A549 (cell line): ENCODE data around the gene AMIGO3. TPM values are rescaled to one million over a fixed set of nuclear protein-coding genes. Genes with fewer than 3 reads are reported as not detected.

Source experiments
- ATAC-seq, 2 experiments: fragments of 200-7000 bp in 1 of 2; fragments of >200 bp in 1 of 2; cut with Nextera tagmentation in 1 of 2; cut with Tn5 transposase in 1 of 2; 3 replicates each; pipeline versions ENCODE4 v1.8.0 to v1.9.1; 2018 to 2020; ENCODE audit warnings: mild to moderate bottlenecking in 1 of 2, moderate library complexity in 1 of 2
- CTCF ChIA-PET: fragments of 300-600 bp; sonication (Branson Sonifier 250); formaldehyde crosslinking; extraction: SDS; loops from one replicate; lab custom pipeline; 2021; ENCODE audit warnings: antibody characterized with exemption, inconsistent platforms; lab: Yijun Ruan, JAX
- POLR2A ChIA-PET: fragments of 350-600 bp; formaldehyde crosslinking; extraction: SDS; loops from one replicate; lab custom pipeline; 2021; ENCODE audit warnings: antibody characterized with exemption, inconsistent platforms; lab: Yijun Ruan, JAX
- DNase-seq, 2 experiments: peaks; one replicate each; pipeline versions ENCODE4 v3.0.0 to v3.0.0-alpha.2; 2011 to 2016; ENCODE audit warnings: low read depth in 1 of 2, low spot score in 1 of 2
- FAIRE-seq: peaks from 2 replicates; lab custom pipeline; 2011; peaks lifted over from hg19 to GRCh38; lab: Jason Lieb, UNC
- H3K27ac ChIP-seq, 2 experiments: fragments of >200 bp; sonication (Bioruptor Twin); formaldehyde crosslinking; 3 replicates each; pipeline ENCODE4 v1.5.1; 2016 to 2017
- H3K4me1 ChIP-seq: fragments of >200 bp; sonication (Bioruptor Twin); formaldehyde crosslinking; 3 replicates; pipeline ENCODE4 v1.6.1; 2016
- H3K4me2 ChIP-seq: fragments of >200 bp; sonication (Bioruptor Twin); formaldehyde crosslinking; 3 replicates; pipeline ENCODE4 v1.6.1; 2016
- H3K4me3 ChIP-seq: fragments of >200 bp; sonication (Bioruptor Twin); formaldehyde crosslinking; 3 replicates; pipeline ENCODE4 v1.5.1; 2016
- H3K9me3 ChIP-seq: fragments of >200 bp; sonication (Bioruptor Twin); formaldehyde crosslinking; 3 replicates; pipeline ENCODE4 v1.6.1; 2016
- CBX8 ChIP-seq: fragments of 200-600 bp; sonication (generic); IDR thresholded peaks from 2 replicates; pipeline ENCODE4 v1.6.1; 2016
- CHD2 ChIP-seq: fragments of 150-350 bp; IDR thresholded peaks from 2 replicates; pipeline ENCODE4 v1.6.1; 2014; ENCODE audit warnings: low read length; ENCODE audit not compliant: partially characterized antibody
- ESRRA ChIP-seq: fragments of 150-350 bp; IDR thresholded peaks from 2 replicates; pipeline ENCODE4 v1.6.1; 2014; ENCODE audit warnings: mild to moderate bottlenecking, low read length, borderline replicate concordance
- FOSB ChIP-seq: fragments of 250-450 bp; sonication (Bioruptor Pico); IDR thresholded peaks from 2 replicates; pipeline ENCODE4 v1.5.0; 2020; ENCODE audit warnings: mild to moderate bottlenecking, moderate library complexity
- GATA3 ChIP-seq: IDR thresholded peaks from 2 replicates; pipeline ENCODE4 v1.6.1; 2012; ENCODE audit warnings: borderline replicate concordance
- HEYL ChIP-seq: fragments of 250-450 bp; sonication (Bioruptor Pico); IDR thresholded peaks from 2 replicates; pipeline ENCODE4 v1.8.0; 2021; ENCODE audit warnings: mild to moderate bottlenecking, moderate library complexity
- HOXB13 ChIP-seq: fragments of 250-450 bp; sonication (Bioruptor Pico); IDR thresholded peaks from 2 replicates; pipeline ENCODE4 v1.5.0; 2020; ENCODE audit warnings: low read depth, mild to moderate bottlenecking, moderate library complexity
- HOXB5 ChIP-seq: fragments of 250-450 bp; sonication (Bioruptor Pico); IDR thresholded peaks from 2 replicates; pipeline ENCODE4 v1.5.0; 2020; ENCODE audit warnings: mild to moderate bottlenecking, moderate library complexity
- JUNB ChIP-seq: fragments of >200 bp; sonication (Bioruptor Twin); formaldehyde crosslinking; IDR thresholded peaks from 2 replicates; pipeline ENCODE4 v1.6.1; 2016
- KDM5A ChIP-seq: fragments of 200-600 bp; sonication (generic); IDR thresholded peaks from 2 replicates; pipeline ENCODE4 v1.6.1; 2016; ENCODE audit warnings: antibody characterized with exemption, mild to moderate bottlenecking
- MAFK ChIP-seq: fragments of 450-650 bp; IDR thresholded peaks from 2 replicates; pipeline ENCODE4 v1.6.1; 2014; ENCODE audit not compliant: partially characterized antibody
- NPAS2 ChIP-seq: fragments of 250-450 bp; sonication (Bioruptor Pico); IDR thresholded peaks from 2 replicates; pipeline ENCODE4 v1.8.0; 2022; ENCODE audit warnings: mild to moderate bottlenecking, moderate library complexity, borderline replicate concordance
- NR3C1 ChIP-seq: fragments of >200 bp; sonication (Bioruptor Twin); formaldehyde crosslinking; IDR thresholded peaks from 3 replicates; pipeline ENCODE4 v1.6.1; 2017
- POLR2A ChIP-seq: IDR thresholded peaks from 2 replicates; pipeline ENCODE4 v1.6.1; 2012; ENCODE audit warnings: mild to moderate bottlenecking, low read length
- RAD21 ChIP-seq, 2 experiments: fragments of >200 bp in 1 of 2; sonication (Bioruptor Twin) in 1 of 2; formaldehyde crosslinking in 1 of 2; IDR thresholded peaks in 1 of 2; conservative IDR thresholded peaks in 1 of 2; 2 replicates in 1 of 2; 3 replicates in 1 of 2; pipeline ENCODE4 v1.6.1; 2012 to 2018; ENCODE audit warnings: inconsistent platforms in 1 of 2
- RNF2 ChIP-seq: fragments of 200-600 bp; sonication (generic); IDR thresholded peaks from 2 replicates; pipeline ENCODE4 v1.6.1; 2016; ENCODE audit warnings: low read depth, mild to moderate bottlenecking, antibody characterized with exemption, moderate library complexity, borderline replicate concordance
- ZC3H11A ChIP-seq: fragments of 450-650 bp; IDR thresholded peaks from 2 replicates; pipeline ENCODE4 v1.6.1; 2014; ENCODE audit warnings: antibody characterized with exemption, mild to moderate bottlenecking
- ZNF302 ChIP-seq: fragments of 250-450 bp; sonication (Bioruptor Pico); IDR thresholded peaks from 2 replicates; pipeline ENCODE4 v1.9.0; 2021; ENCODE audit warnings: inconsistent platforms, mild to moderate bottlenecking, moderate library complexity
- ZSCAN20 ChIP-seq: fragments of 250-450 bp; sonication (Bioruptor Pico); IDR thresholded peaks from 2 replicates; pipeline ENCODE4 v1.8.0; 2022; ENCODE audit warnings: mild to moderate bottlenecking, moderate library complexity
- WGBS: methylation state at CpG from one replicate; pipeline ENCODE4 v1.1.6; 2017; ENCODE audit errors: missing lambda C conversion rate; 5-methylcytosine and 5-hydroxymethylcytosine counted together
- polyA plus RNA-seq, 4 experiments: library from polyadenylated mRNA; depleted of rRNA in 3 of 4; stranded (reverse); fragments of >200 nt; fragmentation: RNase III in 1 of 4; extraction: RNeasy Plus Mini Kit Qiagen cat#74134 plus additional on column Dnase treatment in 1 of 4; gene quantifications; 2 replicates in 3 of 4; 3 replicates in 1 of 4; pipeline ENCODE4 v1.2.3, GENCODE V29; 2011 to 2017
- TF ChIP-seq, protein P1 (sequence below): IDR thresholded peaks from 2 replicates; pipeline ENCODE4 v1.6.1; 2012; ENCODE audit warnings: low read depth, borderline replicate concordance
- TF ChIP-seq, protein P2 (sequence below): IDR thresholded peaks from 2 replicates; pipeline ENCODE4 v1.6.1; 2012
- TF ChIP-seq, protein P3 (sequence below): IDR thresholded peaks from 2 replicates; pipeline ENCODE4 v1.6.1; 2012
- TF ChIP-seq, protein P4 (sequence below): fragments of 150-350 bp; IDR thresholded peaks from 2 replicates; pipeline ENCODE4 v1.6.1; 2014; ENCODE audit warnings: low read depth, mild to moderate bottlenecking, low read length

Gene AMIGO3
- polyA plus RNA-seq, 2 of the 4 experiments (the other 2 are of a cell fraction) = 0.03 TPM; not detected in 1

DNA sequence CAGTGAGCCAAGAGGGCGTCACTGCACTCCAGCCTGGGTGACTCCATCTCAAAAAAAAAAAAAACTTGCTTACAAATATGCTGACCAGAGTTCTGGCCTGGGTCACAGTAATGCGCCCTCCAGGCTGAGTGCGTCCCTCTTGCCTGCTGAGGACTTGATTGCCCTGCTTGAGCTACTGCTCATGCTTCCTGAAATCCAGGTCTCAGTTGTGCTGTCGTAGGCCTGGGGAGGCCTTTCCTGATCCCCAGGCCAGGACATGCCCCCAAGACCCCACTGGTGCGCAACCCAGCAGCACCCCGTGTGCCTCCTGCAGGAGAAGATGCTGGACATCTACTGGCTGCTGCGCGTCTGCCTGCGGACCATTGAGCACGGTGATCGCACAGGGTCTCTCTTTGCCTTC, 7.3 kb downstream of the AMIGO3 start:
- Histone ChIP-seq H3K27ac (no peak overlapping the region), H3K4me2 (no peak overlapping the region)
- CTCF ChIA-PET = interaction anchor here (0.5 to 2.5 kb wide), 5 partner anchors 8 to 173 kb away, joined by 3 to 12 read pairs (median 7); partner anchors contain the start of gene GMPPB
- DNase-seq = no peak
- TF ChIP-seq ZC3H11A = no peak
- TF ChIP-seq POLR2A = no peak
- TF ChIP-seq, protein P1, sequence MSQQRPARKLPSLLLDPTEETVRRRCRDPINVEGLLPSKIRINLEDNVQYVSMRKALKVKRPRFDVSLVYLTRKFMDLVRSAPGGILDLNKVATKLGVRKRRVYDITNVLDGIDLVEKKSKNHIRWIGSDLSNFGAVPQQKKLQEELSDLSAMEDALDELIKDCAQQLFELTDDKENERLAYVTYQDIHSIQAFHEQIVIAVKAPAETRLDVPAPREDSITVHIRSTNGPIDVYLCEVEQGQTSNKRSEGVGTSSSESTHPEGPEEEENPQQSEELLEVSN = no peak
- TF ChIP-seq ZSCAN20 (CRISPR knock-in tag) = no peak
- TF ChIP-seq FOSB (CRISPR knock-in tag) = no peak
- TF ChIP-seq MAFK = no peak
- TF ChIP-seq CHD2 = no peak
- no peak for TF ChIP-seq KDM5A
- TF ChIP-seq ESRRA = no peak
- no peak for TF ChIP-seq NR3C1
- TF ChIP-seq, protein P2, sequence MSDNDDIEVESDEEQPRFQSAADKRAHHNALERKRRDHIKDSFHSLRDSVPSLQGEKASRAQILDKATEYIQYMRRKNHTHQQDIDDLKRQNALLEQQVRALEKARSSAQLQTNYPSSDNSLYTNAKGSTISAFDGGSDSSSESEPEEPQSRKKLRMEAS = no peak
- TF ChIP-seq CBX8 = no peak
- TF ChIP-seq GATA3 = no peak
- no peak for TF ChIP-seq HOXB13 (CRISPR knock-in tag)
- TF ChIP-seq, all 56 proteins: peak for 0
- Histone ChIP-seq H3K9me3 (no peaks in the 10 kb centered on the region), H3K4me1 (no peaks in the 10 kb centered on the region), H3K4me3 (no peak overlapping the region)
- FAIRE-seq = no peak
- POLR2A ChIA-PET = no interaction called here
- no peak for ATAC-seq
- 100% methylated on average over 4 of the region's 11 CpGs for WGBS

DNA sequence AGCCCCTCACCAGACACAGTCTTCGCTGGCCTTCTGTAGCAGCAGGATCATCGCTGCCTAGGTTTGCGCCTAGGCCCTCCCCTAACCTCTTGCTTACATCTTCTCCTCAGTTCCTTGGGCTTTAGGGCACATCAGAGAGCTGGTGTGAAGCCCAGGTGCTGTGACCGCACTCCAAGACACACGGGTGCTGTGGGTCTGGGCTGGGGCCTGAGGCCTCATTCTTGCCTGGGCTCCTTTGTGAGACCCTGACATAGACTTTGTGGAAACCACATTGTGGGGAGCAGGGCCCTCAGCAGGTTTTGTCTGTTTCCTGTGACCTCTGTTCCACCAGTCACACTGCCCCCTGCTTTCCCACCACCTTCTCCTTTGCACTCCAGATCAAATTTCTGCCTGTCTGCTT, 8.0 kb downstream of the AMIGO3 start:
- FAIRE-seq = no peak
- CTCF ChIA-PET = interaction anchor here (0.8 to 2.5 kb wide), 4 partner anchors 8 to 172 kb away, joined by 3 to 12 read pairs (median 7); partner anchors contain the start of gene GMPPB

DNA sequence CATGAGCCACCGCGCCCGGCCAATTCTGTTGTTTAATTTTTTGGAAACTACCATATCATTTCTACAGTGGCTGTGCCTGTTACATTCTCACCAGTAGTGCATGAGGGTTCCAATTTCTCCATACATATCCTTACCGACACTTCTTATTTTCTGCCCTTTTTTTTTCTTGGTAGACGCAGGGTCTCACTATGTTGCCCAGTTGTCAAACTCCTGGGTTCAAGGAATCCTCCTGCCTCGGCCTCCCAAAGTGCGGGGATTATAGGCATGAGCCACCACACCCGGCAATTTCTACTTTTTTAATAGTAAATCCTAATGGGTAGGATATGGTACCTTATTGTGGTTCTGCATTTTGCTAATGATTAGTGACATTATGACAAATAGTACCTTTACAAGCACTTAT, 9.6 kb downstream of the AMIGO3 start:
- ChIA-PET CTCF (no interaction called here), POLR2A (no interaction called here)
- H3K4me2 ChIP-seq = no peak overlapping the region
- ATAC-seq (no peak), FAIRE-seq (no peak), DNase-seq (no peak)
- WGBS = 91% methylated on average over 8 of the region's 8 CpGs
- H3K4me3 ChIP-seq = no peak overlapping the region
- H3K9me3 ChIP-seq = no peaks in the 10 kb centered on the region
- TF ChIP-seq, protein P3, sequence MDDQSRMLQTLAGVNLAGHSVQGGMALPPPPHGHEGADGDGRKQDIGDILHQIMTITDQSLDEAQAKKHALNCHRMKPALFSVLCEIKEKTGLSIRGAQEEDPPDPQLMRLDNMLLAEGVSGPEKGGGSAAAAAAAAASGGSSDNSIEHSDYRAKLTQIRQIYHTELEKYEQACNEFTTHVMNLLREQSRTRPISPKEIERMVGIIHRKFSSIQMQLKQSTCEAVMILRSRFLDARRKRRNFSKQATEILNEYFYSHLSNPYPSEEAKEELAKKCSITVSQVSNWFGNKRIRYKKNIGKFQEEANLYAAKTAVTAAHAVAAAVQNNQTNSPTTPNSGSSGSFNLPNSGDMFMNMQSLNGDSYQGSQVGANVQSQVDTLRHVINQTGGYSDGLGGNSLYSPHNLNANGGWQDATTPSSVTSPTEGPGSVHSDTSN = no peak
- TF ChIP-seq, protein P4, sequence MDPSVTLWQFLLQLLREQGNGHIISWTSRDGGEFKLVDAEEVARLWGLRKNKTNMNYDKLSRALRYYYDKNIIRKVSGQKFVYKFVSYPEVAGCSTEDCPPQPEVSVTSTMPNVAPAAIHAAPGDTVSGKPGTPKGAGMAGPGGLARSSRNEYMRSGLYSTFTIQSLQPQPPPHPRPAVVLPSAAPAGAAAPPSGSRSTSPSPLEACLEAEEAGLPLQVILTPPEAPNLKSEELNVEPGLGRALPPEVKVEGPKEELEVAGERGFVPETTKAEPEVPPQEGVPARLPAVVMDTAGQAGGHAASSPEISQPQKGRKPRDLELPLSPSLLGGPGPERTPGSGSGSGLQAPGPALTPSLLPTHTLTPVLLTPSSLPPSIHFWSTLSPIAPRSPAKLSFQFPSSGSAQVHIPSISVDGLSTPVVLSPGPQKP = no peak
- no peak for TF ChIP-seq MAFK
- TF ChIP-seq NPAS2 = no peak
- TF ChIP-seq RAD21 (conservative IDR thresholded peaks at IDR 0.05 in 1 of 2, IDR thresholded peaks at IDR 0.05 in 1 of 2) = no peak
- no peak for TF ChIP-seq RNF2
- no peak for TF ChIP-seq ZC3H11A
- TF ChIP-seq HEYL (CRISPR knock-in tag) = no peak
- TF ChIP-seq JUNB = no peak
- no peak for TF ChIP-seq HOXB5 (CRISPR knock-in tag)
- no peak for TF ChIP-seq ZNF302
- no peaks in the 10 kb centered on the region for H3K4me1 ChIP-seq
- no peak overlapping the region for H3K27ac ChIP-seq

More for the DNA sequence above, 8.0 kb downstream of the AMIGO3 start:
- Histone ChIP-seq H3K27ac (no peak overlapping the region), H3K9me3 (no peaks in the 10 kb centered on the region), H3K4me1 (no peaks in the 10 kb centered on the region), H3K4me3 (no peak overlapping the region), H3K4me2 (no peak overlapping the region)
- DNase-seq = no peak
- no peak for ATAC-seq
- WGBS = 95% methylated on average over 5 of the region's 5 CpGs
- no peak for TF ChIP-seq NR3C1
- TF ChIP-seq, protein P4 = no peak
- TF ChIP-seq MAFK = no peak
- POLR2A ChIA-PET = no interaction called here
